Measurements from ENCODE around the gene SH2D5.

GRCh38 chr1:20728371-20729154 is 3.9 kb downstream of the SH2D5 start:
- no peak for TF ChIP-seq POLR2A (IDR thresholded peaks at IDR 0.05)
- TF ChIP-seq, protein P1, sequence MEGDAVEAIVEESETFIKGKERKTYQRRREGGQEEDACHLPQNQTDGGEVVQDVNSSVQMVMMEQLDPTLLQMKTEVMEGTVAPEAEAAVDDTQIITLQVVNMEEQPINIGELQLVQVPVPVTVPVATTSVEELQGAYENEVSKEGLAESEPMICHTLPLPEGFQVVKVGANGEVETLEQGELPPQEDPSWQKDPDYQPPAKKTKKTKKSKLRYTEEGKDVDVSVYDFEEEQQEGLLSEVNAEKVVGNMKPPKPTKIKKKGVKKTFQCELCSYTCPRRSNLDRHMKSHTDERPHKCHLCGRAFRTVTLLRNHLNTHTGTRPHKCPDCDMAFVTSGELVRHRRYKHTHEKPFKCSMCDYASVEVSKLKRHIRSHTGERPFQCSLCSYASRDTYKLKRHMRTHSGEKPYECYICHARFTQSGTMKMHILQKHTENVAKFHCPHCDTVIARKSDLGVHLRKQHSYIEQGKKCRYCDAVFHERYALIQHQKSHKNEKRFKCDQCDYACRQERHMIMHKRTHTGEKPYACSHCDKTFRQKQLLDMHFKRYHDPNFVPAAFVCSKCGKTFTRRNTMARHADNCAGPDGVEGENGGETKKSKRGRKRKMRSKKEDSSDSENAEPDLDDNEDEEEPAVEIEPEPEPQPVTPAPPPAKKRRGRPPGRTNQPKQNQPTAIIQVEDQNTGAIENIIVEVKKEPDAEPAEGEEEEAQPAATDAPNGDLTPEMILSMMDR (IDR thresholded peaks at IDR 0.05) = no peak

All from esophagus squamous epithelium (tissue), 4 donors.